Gastroesophageal sphincter (tissue), 3 donors: ENCODE data around the gene TEX2.

Source experiments
- CTCF ChIP-seq, 4 experiments: fragments of 200-600 bp in 2 of 4; fragments of 450-650 bp in 2 of 4; sonication (generic) in 1 of 4; IDR thresholded peaks; one replicate each; pipeline ENCODE4 v1.5.1; 2017 to 2019; ENCODE audit warnings: antibody characterized with exemption in 4 of 4, mild to moderate bottlenecking in 2 of 4, moderate library complexity in 2 of 4
- EP300 ChIP-seq: sonication (generic); formaldehyde crosslinking; IDR thresholded peaks from one replicate; pipeline ENCODE4 v1.6.1; 2017; ENCODE audit warnings: antibody characterized with exemption, mild to moderate bottlenecking
- POLR2A ChIP-seq, 2 donors: fragments of 450-650 bp; IDR thresholded peaks; one replicate each; pipeline ENCODE4 v1.6.1; 2017; ENCODE audit warnings: antibody characterized with exemption in 2 of 2, mild to moderate bottlenecking in 2 of 2, moderate library complexity in 1 of 2
- POLR2AphosphoS5 ChIP-seq: sonication (generic); formaldehyde crosslinking; IDR thresholded peaks from one replicate; pipeline ENCODE4 v1.6.1; 2017; ENCODE audit warnings: antibody characterized with exemption

- TF ChIP-seq CTCF (IDR thresholded peaks at IDR 0.05) (no peak), POLR2AphosphoS5 (no peak), POLR2A (IDR thresholded peaks at IDR 0.05) (no peak), EP300 (no peak)
Measured at GRCh38 chr17:64162554-64162953, 100.5 kb downstream of the TEX2 start.
